ENCODE data around the gene ANKRD55.

DNA sequence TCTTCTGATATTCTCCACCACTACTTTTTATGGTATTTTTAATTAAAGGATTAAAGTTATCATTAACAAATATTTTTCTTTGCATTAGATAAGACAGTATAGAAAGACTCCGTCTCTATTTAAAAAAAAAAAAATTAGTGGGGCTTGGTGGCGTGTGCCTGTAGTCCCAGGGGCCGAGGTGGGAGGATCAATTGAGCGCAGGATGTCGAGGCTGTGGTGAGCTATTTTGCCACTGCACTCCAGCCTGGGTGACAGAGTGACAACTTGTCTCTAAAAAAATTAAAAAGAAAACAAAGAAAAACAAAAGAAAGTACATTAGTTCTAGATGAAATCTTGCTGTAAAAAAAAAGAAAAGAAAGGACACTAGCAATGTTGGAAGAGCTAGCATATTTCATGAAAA, 141.0 kb downstream of the ANKRD55 start:
- TF ChIP-seq ZNF623 (tag by site-specific recombination; IDR thresholded peaks at IDR 0.05) (no peak), SALL2 (tag by site-specific recombination; IDR thresholded peaks at IDR 0.05; ENCODE audit: borderline replicate concordance) (no peak), ZNF138 (tag by site-specific recombination; IDR thresholded peaks at IDR 0.05; ENCODE audit: borderline replicate concordance) (no peak), ZNF140 (tag by site-specific recombination; IDR thresholded peaks at IDR 0.05) (no peak), ZNF335 (tag by site-specific recombination; conservative IDR thresholded peaks at IDR 0.05) (no peak), KLF16 (tag by site-specific recombination; IDR thresholded peaks at IDR 0.05) (no peak), YY1 (tag by site-specific recombination; IDR thresholded peaks at IDR 0.05) (no peak), ZSCAN23 (tag by site-specific recombination; IDR thresholded peaks at IDR 0.05) (no peak), ZNF777 (tag by site-specific recombination; IDR thresholded peaks at IDR 0.05; ENCODE audit: borderline replicate concordance) (no peak), ZNF791 (tag by site-specific recombination; IDR thresholded peaks at IDR 0.05) (no peak)
- TF ChIP-seq, protein P1, sequence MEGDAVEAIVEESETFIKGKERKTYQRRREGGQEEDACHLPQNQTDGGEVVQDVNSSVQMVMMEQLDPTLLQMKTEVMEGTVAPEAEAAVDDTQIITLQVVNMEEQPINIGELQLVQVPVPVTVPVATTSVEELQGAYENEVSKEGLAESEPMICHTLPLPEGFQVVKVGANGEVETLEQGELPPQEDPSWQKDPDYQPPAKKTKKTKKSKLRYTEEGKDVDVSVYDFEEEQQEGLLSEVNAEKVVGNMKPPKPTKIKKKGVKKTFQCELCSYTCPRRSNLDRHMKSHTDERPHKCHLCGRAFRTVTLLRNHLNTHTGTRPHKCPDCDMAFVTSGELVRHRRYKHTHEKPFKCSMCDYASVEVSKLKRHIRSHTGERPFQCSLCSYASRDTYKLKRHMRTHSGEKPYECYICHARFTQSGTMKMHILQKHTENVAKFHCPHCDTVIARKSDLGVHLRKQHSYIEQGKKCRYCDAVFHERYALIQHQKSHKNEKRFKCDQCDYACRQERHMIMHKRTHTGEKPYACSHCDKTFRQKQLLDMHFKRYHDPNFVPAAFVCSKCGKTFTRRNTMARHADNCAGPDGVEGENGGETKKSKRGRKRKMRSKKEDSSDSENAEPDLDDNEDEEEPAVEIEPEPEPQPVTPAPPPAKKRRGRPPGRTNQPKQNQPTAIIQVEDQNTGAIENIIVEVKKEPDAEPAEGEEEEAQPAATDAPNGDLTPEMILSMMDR (tag by site-specific recombination; IDR thresholded peaks at IDR 0.05) = no peak
- TF ChIP-seq, protein P2, sequence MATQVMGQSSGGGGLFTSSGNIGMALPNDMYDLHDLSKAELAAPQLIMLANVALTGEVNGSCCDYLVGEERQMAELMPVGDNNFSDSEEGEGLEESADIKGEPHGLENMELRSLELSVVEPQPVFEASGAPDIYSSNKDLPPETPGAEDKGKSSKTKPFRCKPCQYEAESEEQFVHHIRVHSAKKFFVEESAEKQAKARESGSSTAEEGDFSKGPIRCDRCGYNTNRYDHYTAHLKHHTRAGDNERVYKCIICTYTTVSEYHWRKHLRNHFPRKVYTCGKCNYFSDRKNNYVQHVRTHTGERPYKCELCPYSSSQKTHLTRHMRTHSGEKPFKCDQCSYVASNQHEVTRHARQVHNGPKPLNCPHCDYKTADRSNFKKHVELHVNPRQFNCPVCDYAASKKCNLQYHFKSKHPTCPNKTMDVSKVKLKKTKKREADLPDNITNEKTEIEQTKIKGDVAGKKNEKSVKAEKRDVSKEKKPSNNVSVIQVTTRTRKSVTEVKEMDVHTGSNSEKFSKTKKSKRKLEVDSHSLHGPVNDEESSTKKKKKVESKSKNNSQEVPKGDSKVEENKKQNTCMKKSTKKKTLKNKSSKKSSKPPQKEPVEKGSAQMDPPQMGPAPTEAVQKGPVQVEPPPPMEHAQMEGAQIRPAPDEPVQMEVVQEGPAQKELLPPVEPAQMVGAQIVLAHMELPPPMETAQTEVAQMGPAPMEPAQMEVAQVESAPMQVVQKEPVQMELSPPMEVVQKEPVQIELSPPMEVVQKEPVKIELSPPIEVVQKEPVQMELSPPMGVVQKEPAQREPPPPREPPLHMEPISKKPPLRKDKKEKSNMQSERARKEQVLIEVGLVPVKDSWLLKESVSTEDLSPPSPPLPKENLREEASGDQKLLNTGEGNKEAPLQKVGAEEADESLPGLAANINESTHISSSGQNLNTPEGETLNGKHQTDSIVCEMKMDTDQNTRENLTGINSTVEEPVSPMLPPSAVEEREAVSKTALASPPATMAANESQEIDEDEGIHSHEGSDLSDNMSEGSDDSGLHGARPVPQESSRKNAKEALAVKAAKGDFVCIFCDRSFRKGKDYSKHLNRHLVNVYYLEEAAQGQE (tag by site-specific recombination; IDR thresholded peaks at IDR 0.05) = no peak

Data from HEK293 (cell line).